ENCODE results near the gene NRG3.

The NRG3 gene

GRCh38 chr10:82128527-82128926, 253.5 kb downstream of the NRG3 start:
- DNase-seq, result no peak

GRCh38 chr10:82136103-82136502, 261.1 kb downstream of the NRG3 start:
- DNase-seq, result no peak

- DNase-seq, result no peak
Measured at GRCh38 chr10:82144153-82144552, 269.2 kb downstream of the NRG3 start.

- DNase-seq, result no peak
Measured at GRCh38 chr10:82148764-82149163, 273.8 kb downstream of the NRG3 start.

- DNase-seq, result no peak
Measured at GRCh38 chr10:82149674-82150073, 274.7 kb downstream of the NRG3 start.

GRCh38 chr10:82150123-82150900, 275.3 kb downstream of the NRG3 start:
- no peak for DNase-seq

GRCh38 chr10:82160307-82160706, 285.3 kb downstream of the NRG3 start:
- no peak for DNase-seq

- DNase-seq, result no peak
Measured at GRCh38 chr10:82161264-82161663, 286.3 kb downstream of the NRG3 start.

GRCh38 chr10:82162549-82163195, 287.7 kb downstream of the NRG3 start:
- no peak for DNase-seq

GRCh38 chr10:82171899-82172298, 296.9 kb downstream of the NRG3 start:
- no peak for DNase-seq

- DNase-seq, result no peak
Measured at GRCh38 chr10:82176587-82176986, 301.6 kb downstream of the NRG3 start.

- DNase-seq, result no peak
Measured at GRCh38 chr10:82190432-82191260, 315.7 kb downstream of the NRG3 start.

GRCh38 chr10:82191653-82192052, 316.7 kb downstream of the NRG3 start:
- DNase-seq, result no peak

- no peak for DNase-seq
Measured at GRCh38 chr10:82192665-82193064, 317.7 kb downstream of the NRG3 start.

GRCh38 chr10:82194419-82194818, 319.4 kb downstream of the NRG3 start:
- no peak for DNase-seq

- DNase-seq, result no peak
Measured at GRCh38 chr10:82206831-82207230, 331.8 kb downstream of the NRG3 start.

- no peak for DNase-seq
Measured at GRCh38 chr10:82208726-82209125, 333.7 kb downstream of the NRG3 start.

- DNase-seq, result no peak
Measured at GRCh38 chr10:82210331-82210730, 335.3 kb downstream of the NRG3 start.

GRCh38 chr10:82211346-82211745, 336.4 kb downstream of the NRG3 start:
- no peak for DNase-seq

GRCh38 chr10:82212753-82213152, 337.8 kb downstream of the NRG3 start:
- no peak for DNase-seq

- no peak for DNase-seq
Measured at GRCh38 chr10:82213784-82214183, 338.8 kb downstream of the NRG3 start.

- no peak for DNase-seq
Measured at GRCh38 chr10:82221056-82221455, 346.1 kb downstream of the NRG3 start.

GRCh38 chr10:82221601-82222149, 346.7 kb downstream of the NRG3 start:
- DNase-seq, result no peak
